ENCODE measurements around the gene MTMR12.
A peak's percentile ranks its signal among the peaks of the same experiment; 100 is the strongest.

The MTMR12 gene

GRCh38 chr5:32254881-32255539, 57.7 kb downstream of the MTMR12 start:
- TF ChIP-seq, protein P1, sequence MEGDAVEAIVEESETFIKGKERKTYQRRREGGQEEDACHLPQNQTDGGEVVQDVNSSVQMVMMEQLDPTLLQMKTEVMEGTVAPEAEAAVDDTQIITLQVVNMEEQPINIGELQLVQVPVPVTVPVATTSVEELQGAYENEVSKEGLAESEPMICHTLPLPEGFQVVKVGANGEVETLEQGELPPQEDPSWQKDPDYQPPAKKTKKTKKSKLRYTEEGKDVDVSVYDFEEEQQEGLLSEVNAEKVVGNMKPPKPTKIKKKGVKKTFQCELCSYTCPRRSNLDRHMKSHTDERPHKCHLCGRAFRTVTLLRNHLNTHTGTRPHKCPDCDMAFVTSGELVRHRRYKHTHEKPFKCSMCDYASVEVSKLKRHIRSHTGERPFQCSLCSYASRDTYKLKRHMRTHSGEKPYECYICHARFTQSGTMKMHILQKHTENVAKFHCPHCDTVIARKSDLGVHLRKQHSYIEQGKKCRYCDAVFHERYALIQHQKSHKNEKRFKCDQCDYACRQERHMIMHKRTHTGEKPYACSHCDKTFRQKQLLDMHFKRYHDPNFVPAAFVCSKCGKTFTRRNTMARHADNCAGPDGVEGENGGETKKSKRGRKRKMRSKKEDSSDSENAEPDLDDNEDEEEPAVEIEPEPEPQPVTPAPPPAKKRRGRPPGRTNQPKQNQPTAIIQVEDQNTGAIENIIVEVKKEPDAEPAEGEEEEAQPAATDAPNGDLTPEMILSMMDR (IDR thresholded peaks at IDR 0.05; ENCODE audit: low read depth, low read length) = no peak

GRCh38 chr5:32251871-32252458, 60.8 kb downstream of the MTMR12 start:
- DNase-seq = no peak
- Histone ChIP-seq H3K4me1 (no peaks in the 10 kb centered on the region), H3K36me3 (peaks cover 14% of the 10 kb centered on the region), H3K4me3 (ENCODE audit: low read depth, low read length) (no peak overlapping the region), H3K27me3 (no peaks in the 10 kb centered on the region), H3K9me3 (no peaks in the 10 kb centered on the region)
- TF ChIP-seq, protein P1 (IDR thresholded peaks at IDR 0.05; ENCODE audit: low read depth, low read length) = no peak

More at GRCh38 chr5:32254881-32255539, 57.7 kb downstream of the MTMR12 start:
- peaks cover 6% of the 10 kb centered on the region for H3K36me3 ChIP-seq
- H3K27me3 ChIP-seq = no peaks in the 10 kb centered on the region
- peak; percentile 15 for DNase-seq
- no peak overlapping the region for H3K4me3 ChIP-seq (ENCODE audit: low read depth, low read length)
- no peaks in the 10 kb centered on the region for H3K9me3 ChIP-seq
- no peaks in the 10 kb centered on the region for H3K4me1 ChIP-seq

DNA sequence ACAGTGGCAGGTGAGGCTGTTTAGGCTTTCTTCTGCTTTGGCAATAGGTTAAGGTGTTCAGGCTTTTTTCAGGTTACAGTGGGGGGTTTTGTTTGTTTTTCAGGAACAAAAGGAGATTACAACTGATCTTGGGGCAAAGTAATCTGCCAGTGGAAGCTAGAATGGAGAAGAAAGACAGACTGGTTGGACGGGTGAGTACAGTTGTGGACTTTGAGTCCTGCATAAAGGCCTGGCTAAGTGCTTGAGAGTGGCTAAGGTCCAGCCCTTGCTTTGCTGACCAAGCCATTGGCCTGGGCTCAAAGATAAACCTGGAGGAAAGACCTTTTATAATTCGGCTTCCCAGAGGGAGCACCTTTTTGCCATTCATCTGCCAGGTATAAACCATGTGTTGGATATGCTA, 63.1 kb downstream of the MTMR12 start:
- H3K27me3 ChIP-seq = no peaks in the 10 kb centered on the region
- no peak for DNase-seq
- peaks cover 15% of the 10 kb centered on the region for H3K36me3 ChIP-seq
- no peak overlapping the region for H3K4me3 ChIP-seq (ENCODE audit: low read depth, low read length)
- TF ChIP-seq, protein P1 (IDR thresholded peaks at IDR 0.05; ENCODE audit: low read depth, low read length) = no peak
- H3K4me1 ChIP-seq = no peaks in the 10 kb centered on the region
- H3K9me3 ChIP-seq = no peaks in the 10 kb centered on the region

DNA sequence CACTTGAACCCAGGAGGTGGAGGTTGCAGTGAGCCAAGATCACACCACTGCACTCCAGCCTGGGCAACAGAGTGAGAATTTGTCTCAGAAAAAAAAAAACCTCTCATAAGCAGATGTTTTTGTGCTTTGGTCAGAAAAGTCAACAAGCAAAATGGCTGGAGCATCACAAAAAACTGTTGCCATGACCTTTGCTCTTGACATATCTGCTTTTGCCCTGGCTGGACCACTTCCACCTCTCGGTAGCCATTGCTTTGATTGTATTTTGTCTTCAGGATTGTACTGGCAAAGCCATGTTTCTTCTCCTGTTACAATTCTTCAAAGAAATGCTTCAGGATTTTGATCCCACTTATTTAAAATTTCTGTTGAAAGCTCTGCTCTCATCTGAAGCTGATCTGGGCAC, 67.0 kb downstream of the MTMR12 start:
- DNase-seq = no peak
- peaks cover 9% of the 10 kb centered on the region for H3K36me3 ChIP-seq
- TF ChIP-seq, protein P1 (IDR thresholded peaks at IDR 0.05; ENCODE audit: low read depth, low read length) = no peak

DNA sequence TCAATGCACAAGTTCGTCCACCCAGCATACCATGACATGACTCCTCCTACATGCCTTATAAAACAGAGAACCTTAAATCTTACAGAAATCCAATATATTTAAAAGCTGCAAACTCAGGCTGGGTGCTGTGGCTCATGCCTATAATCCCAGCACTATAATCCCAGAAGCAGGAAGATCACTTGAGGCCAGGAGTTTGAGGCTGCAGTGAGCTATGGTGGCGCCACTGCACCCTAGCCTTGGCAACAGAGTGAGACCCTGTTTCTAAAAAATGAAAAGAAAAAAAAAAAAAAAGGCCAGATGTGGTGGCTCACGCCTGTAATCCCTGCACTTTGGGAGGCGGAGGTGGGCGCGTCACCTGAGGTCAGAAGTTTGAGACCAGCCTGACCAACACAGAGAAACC, 68.7 kb downstream of the MTMR12 start:
- no peak for DNase-seq
- no peaks in the 10 kb centered on the region for H3K27me3 ChIP-seq
- H3K4me3 ChIP-seq (ENCODE audit: low read depth, low read length) = no peak overlapping the region
- H3K36me3 ChIP-seq = peaks cover 9% of the 10 kb centered on the region
- no peaks in the 10 kb centered on the region for H3K4me1 ChIP-seq
- no peaks in the 10 kb centered on the region for H3K9me3 ChIP-seq
- TF ChIP-seq, protein P1 (IDR thresholded peaks at IDR 0.05; ENCODE audit: low read depth, low read length) = no peak

More for the DNA sequence above, 67.0 kb downstream of the MTMR12 start:
- H3K4me1 ChIP-seq = no peaks in the 10 kb centered on the region
- no peaks in the 10 kb centered on the region for H3K27me3 ChIP-seq
- no peak overlapping the region for H3K4me3 ChIP-seq (ENCODE audit: low read depth, low read length)
- H3K9me3 ChIP-seq = no peaks in the 10 kb centered on the region

All from BE2C (cell line).